Parathyroid adenoma (tissue), 2 donors: Measurements from ENCODE around the gene FAM204A.

Experiments used
- H2AFZ ChIP-seq: fragments of 300-600 bp; sonication (generic); one replicate; pipeline ENCODE4 v1.7.0; 2017; ENCODE audit warnings: antibody characterized with exemption, mild to moderate bottlenecking
- H3K27ac ChIP-seq: fragments of 300-600 bp; sonication (generic); one replicate; pipeline ENCODE4 v1.7.0; 2017
- H3K27me3 ChIP-seq: fragments of 300-600 bp; sonication (generic); one replicate; pipeline ENCODE4 v1.7.0; 2017; ENCODE audit warnings: low read length; ENCODE audit not compliant: control insufficient read depth, insufficient read depth
- H3K36me3 ChIP-seq: fragments of 300-600 bp; sonication (generic); one replicate; pipeline ENCODE4 v1.7.0; 2017; ENCODE audit warnings: low read length; ENCODE audit not compliant: control insufficient read depth, insufficient read depth
- H3K4me1 ChIP-seq: fragments of 300-600 bp; sonication (generic); one replicate; pipeline ENCODE4 v1.7.0; 2017; ENCODE audit warnings: control low read depth
- H3K4me2 ChIP-seq: fragments of 300-600 bp; sonication (generic); one replicate; pipeline ENCODE4 v1.7.0; 2017; ENCODE audit warnings: low read length
- H3K4me3 ChIP-seq: fragments of 300-600 bp; sonication (generic); one replicate; pipeline ENCODE4 v1.7.0; 2017; ENCODE audit warnings: low read depth, low read length
- H3K79me2 ChIP-seq: fragments of 300-600 bp; sonication (generic); one replicate; pipeline ENCODE4 v1.7.0; 2017; ENCODE audit warnings: control low read depth
- H3K9ac ChIP-seq: fragments of 300-600 bp; sonication (generic); one replicate; pipeline ENCODE4 v1.7.0; 2017; ENCODE audit warnings: mild to moderate bottlenecking
- H3K9me3 ChIP-seq: fragments of 300-600 bp; sonication (generic); one replicate; pipeline ENCODE4 v1.7.0; 2017; ENCODE audit warnings: low read length; ENCODE audit not compliant: control insufficient read depth
- CTCF ChIP-seq: fragments of 300-600 bp; sonication (generic); IDR thresholded peaks from one replicate; pipeline ENCODE4 v1.7.0; 2017; ENCODE audit warnings: antibody characterized with exemption, mild to moderate bottlenecking
- donor health status: primary hyperparathyroidism.

The FAM204A gene

GRCh38 chr10:118358327-118358726, 16.2 kb upstream of the FAM204A start:
- Histone ChIP-seq H3K79me2 (no peaks in the 10 kb centered on the region), H3K27me3 (no peaks in the 10 kb centered on the region), H3K4me3 (no peak overlapping the region), H3K9ac (no peak overlapping the region), H2AFZ (no peak overlapping the region), H3K36me3 (no peaks in the 10 kb centered on the region), H3K4me2 (no peak overlapping the region), H3K27ac (no peak overlapping the region), H3K4me1 (no peaks in the 10 kb centered on the region), H3K9me3 (no peaks in the 10 kb centered on the region)
- TF ChIP-seq CTCF, result no peak

GRCh38 chr10:118357841-118358240, 15.7 kb upstream of the FAM204A start:
- Histone ChIP-seq H3K9ac (no peak overlapping the region), H3K27ac (no peak overlapping the region), H2AFZ (no peak overlapping the region), H3K4me2 (no peak overlapping the region), H3K4me3 (no peak overlapping the region), H3K4me1 (no peaks in the 10 kb centered on the region), H3K36me3 (no peaks in the 10 kb centered on the region), H3K9me3 (no peaks in the 10 kb centered on the region), H3K27me3 (no peaks in the 10 kb centered on the region), H3K79me2 (no peaks in the 10 kb centered on the region)
- no peak for TF ChIP-seq CTCF

- TF ChIP-seq CTCF, result no peak
- no peak overlapping the region for H3K27ac ChIP-seq
- no peak overlapping the region for H2AFZ ChIP-seq
- H3K79me2 ChIP-seq, result no peaks in the 10 kb centered on the region
- no peak overlapping the region for H3K4me3 ChIP-seq
- H3K9ac ChIP-seq, result no peak overlapping the region
- no peak overlapping the region for H3K4me2 ChIP-seq
- H3K36me3 ChIP-seq, result no peaks in the 10 kb centered on the region
- no peaks in the 10 kb centered on the region for H3K4me1 ChIP-seq
- no peaks in the 10 kb centered on the region for H3K9me3 ChIP-seq
- no peaks in the 10 kb centered on the region for H3K27me3 ChIP-seq
Observed at GRCh38 chr10:118356628-118357027, 14.5 kb upstream of the FAM204A start.

GRCh38 chr10:118355234-118355633, 13.1 kb upstream of the FAM204A start:
- H3K4me3 ChIP-seq, result no peak overlapping the region
- H2AFZ ChIP-seq, result no peak overlapping the region
- TF ChIP-seq CTCF, result no peak
- H3K27me3 ChIP-seq, result no peaks in the 10 kb centered on the region
- H3K79me2 ChIP-seq, result no peaks in the 10 kb centered on the region
- no peaks in the 10 kb centered on the region for H3K36me3 ChIP-seq
- H3K9ac ChIP-seq, result no peak overlapping the region
- no peak overlapping the region for H3K27ac ChIP-seq
- no peak overlapping the region for H3K4me2 ChIP-seq
- H3K9me3 ChIP-seq, result no peaks in the 10 kb centered on the region
- H3K4me1 ChIP-seq, result no peaks in the 10 kb centered on the region

GRCh38 chr10:118349235-118349634, 7.1 kb upstream of the FAM204A start:
- H3K27ac ChIP-seq, result no peak overlapping the region
- no peak for TF ChIP-seq CTCF

More at GRCh38 chr10:118349235-118349634, 7.1 kb upstream of the FAM204A start:
- H3K4me1 ChIP-seq, result no peaks in the 10 kb centered on the region
- no peaks in the 10 kb centered on the region for H3K9me3 ChIP-seq
- no peaks in the 10 kb centered on the region for H3K36me3 ChIP-seq
- H3K4me3 ChIP-seq, result no peak overlapping the region
- no peak overlapping the region for H3K9ac ChIP-seq
- no peaks in the 10 kb centered on the region for H3K79me2 ChIP-seq
- H3K27me3 ChIP-seq, result no peaks in the 10 kb centered on the region
- H2AFZ ChIP-seq, result no peak overlapping the region
- H3K4me2 ChIP-seq, result no peak overlapping the region
